ENCODE data around the gene ST6GALNAC4.

GRCh38 chr9:127930231-127931091 lies 13.6 kb upstream of the ST6GALNAC4 start, which contains the start of gene PIP5KL1:
- peak; percentile 21 for TF ChIP-seq CTCF (IDR thresholded peaks at IDR 0.05; ENCODE audit: low read depth, low read length, poor library complexity, severe bottlenecking)
- TF ChIP-seq EZH2phosphoT487 (IDR thresholded peaks at IDR 0.05; ENCODE audit: borderline replicate concordance, low read length), result no peak

All from DOHH2 (cell line).